Neural crest cell (in vitro differentiated cells): Measurements from ENCODE around the gene CNIH1. TPM values are rescaled to one million over a fixed set of nuclear protein-coding genes. Genes with fewer than 3 reads are reported as not detected.

Source experiments
- DNase-seq: peaks from one replicate; pipeline ENCODE4 v3.0.0; 2021; ENCODE audit warnings: low read depth, mixed read lengths, low spot score
- H3K27ac Mint-ChIP-seq: one replicate; pipeline ENCODE4 v1.8.0; 2021; ENCODE audit warnings: mild to moderate bottlenecking, mixed read lengths; ENCODE audit not compliant: unreplicated experiment
- H3K27me3 Mint-ChIP-seq: 2 replicates; pipeline ENCODE4 v1.8.0; 2021; ENCODE audit warnings: low read depth, mild to moderate bottlenecking, mixed read lengths
- H3K36me3 Mint-ChIP-seq: 2 replicates; pipeline ENCODE4 v1.8.0; 2021; ENCODE audit warnings: low read depth, mild to moderate bottlenecking, mixed read lengths
- H3K4me1 Mint-ChIP-seq: 2 replicates; pipeline ENCODE4 v1.8.0; 2021; ENCODE audit warnings: mixed read lengths
- H3K4me3 Mint-ChIP-seq: one replicate; pipeline ENCODE4 v1.8.0; 2021; ENCODE audit warnings: mild to moderate bottlenecking, mixed read lengths
- H3K9me3 Mint-ChIP-seq: 2 replicates; pipeline ENCODE4 v1.8.0; 2021; ENCODE audit warnings: mixed read lengths
- CTCF ChIP-seq: fragments of 200-600 bp; sonication (generic); conservative IDR thresholded peaks from 2 replicates; pipeline ENCODE4 v1.5.0; 2021; ENCODE audit warnings: antibody characterized with exemption, mild to moderate bottlenecking
- total RNA-seq: library from RNA; stranded (reverse); gene quantifications from 2 replicates; pipeline ENCODE4 v1.2.1, GENCODE V29; 2021

Gene CNIH1
- total RNA-seq, 1 donor from 2014 or later = 120 TPM

- Mint-ChIP-seq H3K36me3 (peaks cover 8% of the 10 kb centered on the region), H3K4me1 (peaks cover 30% of the 10 kb centered on the region), H3K27me3 (no peaks in the 10 kb centered on the region), H3K4me3 (no peak overlapping the region), H3K9me3 (no peaks in the 10 kb centered on the region), H3K27ac (no peak overlapping the region)
- DNase-seq = no peak
- no peak for TF ChIP-seq CTCF
Measured at GRCh38 chr14:54483073-54483745, 42.0 kb upstream of the CNIH1 start.

DNA sequence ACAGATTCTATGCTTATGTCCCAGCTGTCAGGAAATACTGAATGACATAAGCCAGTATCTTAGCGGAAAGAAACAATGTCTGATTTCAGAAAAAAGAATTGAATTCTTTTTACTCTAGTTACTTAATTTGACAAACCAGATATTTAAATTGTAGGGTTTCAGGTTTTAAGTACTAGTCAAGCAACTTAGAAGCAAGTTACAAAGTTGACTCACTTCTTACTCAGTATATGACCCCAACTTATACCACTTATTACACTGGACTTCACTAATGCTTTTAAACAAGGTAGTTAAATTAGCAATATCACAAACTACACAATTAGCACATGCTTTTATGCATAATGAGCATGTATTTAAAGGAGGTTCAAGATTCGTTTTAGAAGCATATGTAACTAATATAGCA is 40.5 kb upstream of the CNIH1 start:
- H3K4me1 Mint-ChIP-seq = peaks cover 22% of the 10 kb centered on the region
- no peak for DNase-seq
- H3K9me3 Mint-ChIP-seq = no peaks in the 10 kb centered on the region
- H3K4me3 Mint-ChIP-seq = no peak overlapping the region
- H3K27ac Mint-ChIP-seq = no peak overlapping the region
- H3K36me3 Mint-ChIP-seq = peaks cover 8% of the 10 kb centered on the region
- H3K27me3 Mint-ChIP-seq = no peaks in the 10 kb centered on the region
- TF ChIP-seq CTCF = no peak

DNA sequence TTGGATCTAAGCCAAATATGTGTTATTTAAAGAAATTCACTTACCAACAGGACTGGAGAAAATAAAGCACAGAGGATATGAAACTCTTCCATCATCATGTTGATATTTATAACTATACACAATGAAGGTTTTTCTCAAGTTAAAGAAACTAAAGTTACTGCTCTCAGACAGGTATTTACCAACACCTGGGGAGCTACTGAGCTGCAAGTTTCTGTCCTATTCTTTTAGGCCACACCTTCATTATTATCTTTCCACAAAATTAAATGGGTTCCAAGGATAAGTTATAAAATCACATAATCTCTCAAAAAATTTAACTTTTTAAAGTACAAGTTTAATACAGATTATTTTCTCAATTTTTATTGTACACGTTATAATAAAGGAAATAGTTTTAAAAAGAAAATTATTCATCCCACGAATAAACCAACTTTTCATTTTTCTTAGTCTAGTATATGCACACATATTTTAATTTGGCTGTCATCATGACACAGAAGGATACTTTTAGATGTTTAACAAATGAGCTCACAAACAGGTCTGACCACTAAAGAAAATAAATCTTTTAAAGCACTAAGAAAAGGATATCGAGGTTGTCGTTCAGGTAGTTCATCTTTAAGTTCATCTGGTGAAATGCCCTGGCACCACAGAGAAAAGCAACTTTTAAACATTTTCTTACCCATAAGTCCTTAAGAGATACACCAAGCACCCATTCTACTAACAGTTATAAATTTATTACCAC is 39.8 kb upstream of the CNIH1 start:
- Mint-ChIP-seq H3K27ac (no peak overlapping the region), H3K4me1 (peaks cover 15% of the 10 kb centered on the region), H3K36me3 (peaks cover 9% of the 10 kb centered on the region), H3K27me3 (no peaks in the 10 kb centered on the region), H3K4me3 (no peak overlapping the region), H3K9me3 (no peaks in the 10 kb centered on the region)
- DNase-seq = no peak
- TF ChIP-seq CTCF = no peak

DNA sequence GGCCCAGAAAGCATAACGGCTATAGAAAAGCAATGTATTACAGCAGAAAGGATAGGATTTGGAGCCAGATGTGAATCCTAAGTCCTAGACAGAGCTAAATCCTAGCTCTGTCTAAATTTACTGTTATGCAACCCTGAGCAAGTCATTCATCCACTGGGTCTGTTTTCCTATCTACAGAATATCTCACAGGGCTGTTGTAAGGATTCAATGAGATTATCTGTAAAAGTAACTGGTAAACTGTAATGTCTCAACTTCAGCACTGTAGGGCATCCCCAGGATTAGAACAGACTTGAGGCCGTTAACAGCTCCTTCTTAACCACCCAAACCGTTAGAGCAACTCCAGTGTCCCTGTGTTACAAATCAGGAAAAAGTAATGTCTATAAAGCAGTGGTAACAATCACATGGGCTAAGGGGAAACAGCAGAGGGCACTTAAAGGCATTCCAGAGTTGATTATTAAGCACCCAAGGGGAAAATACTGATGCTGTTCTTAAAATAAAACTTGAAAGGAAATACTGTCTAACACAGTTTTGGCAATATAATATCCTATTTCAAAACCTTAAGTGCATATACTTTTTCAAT is 37.6 kb upstream of the CNIH1 start:
- Mint-ChIP-seq H3K4me1 (no peaks in the 10 kb centered on the region), H3K9me3 (no peaks in the 10 kb centered on the region), H3K27ac (no peak overlapping the region), H3K4me3 (no peak overlapping the region), H3K36me3 (peaks cover 11% of the 10 kb centered on the region), H3K27me3 (no peaks in the 10 kb centered on the region)
- no peak for TF ChIP-seq CTCF
- DNase-seq = no peak

DNA sequence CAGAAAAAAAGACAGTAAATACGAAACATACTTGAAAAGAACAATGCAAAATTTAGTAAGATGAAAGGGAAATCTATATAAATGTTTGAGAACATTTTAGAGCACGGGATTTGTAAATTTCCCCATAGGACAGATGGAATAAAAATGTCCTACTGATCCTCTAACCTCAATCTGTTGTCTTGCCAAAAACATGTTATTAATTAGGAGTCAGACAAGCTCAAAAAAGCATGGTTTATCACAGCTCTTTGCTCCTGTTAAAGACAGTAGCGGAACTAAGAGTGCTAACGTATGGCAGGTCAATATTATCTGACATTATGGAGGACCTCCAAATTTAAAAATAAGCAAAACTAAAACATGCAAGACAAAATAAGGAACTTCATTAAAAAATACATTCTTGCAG is 34.7 kb upstream of the CNIH1 start:
- H3K4me1 Mint-ChIP-seq = no peaks in the 10 kb centered on the region
- no peak overlapping the region for H3K27ac Mint-ChIP-seq
- TF ChIP-seq CTCF = no peak
- no peaks in the 10 kb centered on the region for H3K27me3 Mint-ChIP-seq
- no peak for DNase-seq
- H3K9me3 Mint-ChIP-seq = no peaks in the 10 kb centered on the region
- no peak overlapping the region for H3K4me3 Mint-ChIP-seq
- H3K36me3 Mint-ChIP-seq = peaks cover 9% of the 10 kb centered on the region
